Measurements from ENCODE around the gene NQO2. TPM values are rescaled to one million over a fixed set of nuclear protein-coding genes. Genes with fewer than 3 reads are reported as not detected.

The NQO2 gene
- total RNA-seq, 2 donors from 2014 or later, result 50.8 to 199 TPM

- peak overlapping the region; percentile 18 for H3K4me3 Mint-ChIP-seq
Measured at GRCh38 chr6:2961506-2961905, 38.2 kb upstream of the NQO2 start.

GRCh38 chr6:2962004-2962403 lies 37.7 kb upstream of the NQO2 start:
- Mint-ChIP-seq H3K27me3 (ENCODE audit: insufficient read depth) (no peaks in the 10 kb centered on the region), H3K9me3 (no peaks in the 10 kb centered on the region), H3K4me1 (peaks cover 50% of the 10 kb centered on the region), H3K27ac (no peak overlapping the region), H3K36me3 (ENCODE audit: low read depth) (peaks cover 19% of the 10 kb centered on the region), H3K4me3 (peak overlapping the region; percentile 18)
- peak; percentile 77 for DNase-seq
- no peak for TF ChIP-seq CTCF (conservative IDR thresholded peaks at IDR 0.05)
- no peak overlapping the region for H3K4me3 ChIP-seq (ENCODE audit: low read length)
- 87 to 90% methylated on average over 5 to 9 of the region's 9 CpGs for WGBS, 2 experiments (ENCODE audit: insufficient coverage in 1 of 2, insufficient read length in 1 of 2)
- peaks cover 8% of the 10 kb centered on the region for H3K36me3 ChIP-seq (ENCODE audit: control insufficient read depth, insufficient read depth, low read length)
- no peak overlapping the region for H3K9ac ChIP-seq (ENCODE audit: extremely low read depth, low read length, poor library complexity, severe bottlenecking)
- H3K27me3 ChIP-seq (ENCODE audit: control insufficient read depth, insufficient read depth, low read length, poor library complexity, severe bottlenecking), result no peaks in the 10 kb centered on the region
- peaks cover 11% of the 10 kb centered on the region for H3K4me1 ChIP-seq (ENCODE audit: control insufficient read depth, insufficient read depth, low read length)
- no peaks in the 10 kb centered on the region for H3K9me3 ChIP-seq (ENCODE audit: control insufficient read depth, low read length)
- H3K27ac ChIP-seq (ENCODE audit: low read depth, low read length), result no peak overlapping the region

More at GRCh38 chr6:2961506-2961905, 38.2 kb upstream of the NQO2 start:
- H3K4me3 ChIP-seq (ENCODE audit: low read length), result no peak overlapping the region
- TF ChIP-seq CTCF (conservative IDR thresholded peaks at IDR 0.05), result peak; percentile 13
- H3K4me1 ChIP-seq (ENCODE audit: control insufficient read depth, insufficient read depth, low read length), result peaks cover 11% of the 10 kb centered on the region
- H3K27ac Mint-ChIP-seq, result no peak overlapping the region
- no peaks in the 10 kb centered on the region for H3K27me3 ChIP-seq (ENCODE audit: control insufficient read depth, insufficient read depth, low read length, poor library complexity, severe bottlenecking)
- no peaks in the 10 kb centered on the region for H3K9me3 Mint-ChIP-seq
- WGBS, 2 experiments (ENCODE audit: insufficient coverage in 1 of 2, insufficient read length in 1 of 2), result 90 to 96% methylated on average over 7 of the region's 7 CpGs
- no peak overlapping the region for H3K27ac ChIP-seq (ENCODE audit: low read depth, low read length)
- H3K36me3 Mint-ChIP-seq (ENCODE audit: low read depth), result peaks cover 23% of the 10 kb centered on the region
- H3K4me1 Mint-ChIP-seq, result peaks cover 45% of the 10 kb centered on the region
- no peaks in the 10 kb centered on the region for H3K9me3 ChIP-seq (ENCODE audit: control insufficient read depth, low read length)
- no peak for DNase-seq
- H3K36me3 ChIP-seq (ENCODE audit: control insufficient read depth, insufficient read depth, low read length), result peaks cover 8% of the 10 kb centered on the region
- H3K27me3 Mint-ChIP-seq (ENCODE audit: insufficient read depth), result no peaks in the 10 kb centered on the region
- no peak overlapping the region for H3K9ac ChIP-seq (ENCODE audit: extremely low read depth, low read length, poor library complexity, severe bottlenecking)

GRCh38 chr6:2962636-2963035 lies 37.1 kb upstream of the NQO2 start:
- Histone ChIP-seq H3K36me3 (ENCODE audit: control insufficient read depth, insufficient read depth, low read length) (peaks cover 8% of the 10 kb centered on the region), H3K27ac (ENCODE audit: low read depth, low read length) (no peak overlapping the region), H3K4me1 (ENCODE audit: control insufficient read depth, insufficient read depth, low read length) (peaks cover 11% of the 10 kb centered on the region), H3K9ac (ENCODE audit: extremely low read depth, low read length, poor library complexity, severe bottlenecking) (no peak overlapping the region), H3K9me3 (ENCODE audit: control insufficient read depth, low read length) (no peaks in the 10 kb centered on the region), H3K27me3 (ENCODE audit: control insufficient read depth, insufficient read depth, low read length, poor library complexity, severe bottlenecking) (no peaks in the 10 kb centered on the region), H3K4me3 (ENCODE audit: low read length) (no peak overlapping the region)
- Mint-ChIP-seq H3K4me1 (peaks cover 54% of the 10 kb centered on the region), H3K27ac (no peak overlapping the region), H3K9me3 (no peaks in the 10 kb centered on the region), H3K4me3 (no peak overlapping the region), H3K36me3 (ENCODE audit: low read depth) (peaks cover 14% of the 10 kb centered on the region), H3K27me3 (ENCODE audit: insufficient read depth) (no peaks in the 10 kb centered on the region)
- no peak for DNase-seq
- 97 to 100% methylated on average over 2 to 3 of the region's 3 CpGs for WGBS, 2 experiments (ENCODE audit: insufficient coverage in 1 of 2, insufficient read length in 1 of 2)
- no peak for TF ChIP-seq CTCF (conservative IDR thresholded peaks at IDR 0.05)

Measured in endodermal cell (in vitro differentiated cells).